HG02623 (cell line): ENCODE results near the gene WDR19.
A peak's percentile ranks its signal among the peaks of the same experiment; 100 is the strongest.
"Not testable (repeated sequence)": the region's sequence is repeated elsewhere in the genome, so short reads cannot be mapped to it uniquely, and the experiment has no call there.

Experiments used
- ATAC-seq: cut with Tn5 transposase; IDR thresholded peaks from one replicate; pipeline ENCODE4 v1.9.1; 2021; ENCODE audit warnings: moderate library complexity; ENCODE audit not compliant: unreplicated experiment

The WDR19 gene

GRCh38 chr4:39181905-39182638 is at the start of gene WDR19:
Gene WDR19 (plus strand): TSS chr4:39182529. CDS start chr4:39182558, 29 bp downstream.
- ATAC-seq, result peak; percentile 98

- no peak for ATAC-seq
Observed at GRCh38 chr4:39133623-39134022, 48.7 kb upstream of the WDR19 start.

GRCh38 chr4:39134683-39135306 is 47.5 kb upstream of the WDR19 start:
- no peak for ATAC-seq

- ATAC-seq, result not testable (repeated sequence)
Observed at GRCh38 chr4:39138227-39138626, 44.1 kb upstream of the WDR19 start.

- no peak for ATAC-seq
Observed at GRCh38 chr4:39146211-39146610, 36.1 kb upstream of the WDR19 start.

DNA sequence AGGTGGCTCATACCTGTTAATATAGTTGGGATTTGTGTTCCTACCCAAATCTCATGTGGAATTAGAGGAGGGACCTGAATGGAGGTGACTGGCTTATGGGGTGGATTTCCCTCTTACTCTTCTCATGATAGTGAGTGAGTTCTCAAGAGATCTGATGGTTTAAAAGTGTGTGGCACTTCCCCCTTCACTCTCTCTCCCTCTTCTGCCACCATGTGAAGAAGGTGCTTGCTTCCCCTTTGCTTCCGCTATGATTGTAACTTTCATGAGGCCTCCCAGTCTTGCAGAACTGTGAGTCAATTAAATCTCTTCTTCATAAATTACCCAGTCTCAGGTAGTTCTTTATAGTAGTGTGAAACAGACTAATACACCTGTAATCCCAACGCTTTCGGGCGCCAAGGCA is 28.3 kb upstream of the WDR19 start:
- ATAC-seq, result no peak

GRCh38 chr4:39157520-39157919 is 24.8 kb upstream of the WDR19 start:
- no peak for ATAC-seq

- no peak for ATAC-seq
Observed at GRCh38 chr4:39166177-39166576, 16.2 kb upstream of the WDR19 start.

GRCh38 chr4:39166669-39167068 is 15.7 kb upstream of the WDR19 start:
- no peak for ATAC-seq

DNA sequence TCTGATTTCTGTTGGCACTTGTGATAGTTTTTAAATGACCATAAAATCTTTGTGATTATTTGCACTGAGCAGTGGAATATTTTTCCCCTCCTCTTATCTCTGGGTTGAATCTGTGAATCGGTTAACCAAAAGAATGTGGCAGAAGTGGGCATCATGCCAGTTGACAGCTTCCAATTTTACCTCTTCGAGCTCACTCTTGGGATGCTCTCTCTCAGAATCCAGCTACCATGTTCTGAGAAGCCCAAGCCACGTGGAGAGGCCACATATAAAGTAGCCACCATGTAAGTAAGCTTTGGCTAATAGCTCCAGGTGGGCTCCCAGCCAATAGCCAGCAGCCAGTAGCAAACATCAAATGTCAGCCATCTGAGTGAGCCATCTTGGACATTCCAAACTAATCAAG is 12.9 kb upstream of the WDR19 start:
- no peak for ATAC-seq

GRCh38 chr4:39170301-39170700 is 12.0 kb upstream of the WDR19 start:
- no peak for ATAC-seq

DNA sequence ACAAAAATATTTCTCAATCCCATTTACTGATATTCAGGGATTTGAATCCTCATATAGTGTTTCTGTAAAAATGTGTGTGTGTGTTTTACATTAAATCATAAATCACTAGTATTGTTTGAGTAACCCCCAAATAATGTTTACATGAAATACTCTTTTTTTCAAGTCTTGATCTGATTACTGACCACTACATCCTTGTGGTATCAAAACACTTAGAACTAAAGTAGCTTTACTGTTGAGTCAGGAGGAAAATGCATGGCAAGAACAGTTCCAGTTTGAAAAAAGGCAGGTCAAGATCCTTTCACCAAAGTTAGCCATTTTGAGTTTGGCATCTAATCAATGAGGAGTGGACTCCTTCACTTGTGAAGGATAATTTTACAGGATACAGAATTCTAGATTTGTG is 3.6 kb upstream of the WDR19 start:
- ATAC-seq, result no peak

DNA sequence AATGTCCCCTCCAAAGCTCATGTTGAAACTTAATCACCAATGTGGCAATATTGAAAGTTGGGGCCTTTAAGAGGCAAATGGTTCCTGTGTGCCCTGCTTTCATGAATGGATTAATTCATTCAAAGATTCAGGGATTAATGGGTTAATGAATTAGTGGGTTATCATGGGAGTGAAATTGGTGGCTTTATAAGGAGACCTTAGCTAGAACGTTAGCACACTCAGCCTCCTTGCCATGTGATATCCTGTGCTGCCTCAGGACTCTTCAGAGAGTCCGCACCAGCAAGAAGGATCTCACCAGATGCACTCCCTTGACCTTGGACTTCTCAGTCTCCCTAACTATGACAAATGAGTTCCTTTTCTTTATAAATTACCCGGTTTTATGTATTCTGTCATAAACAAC is 2.6 kb upstream of the WDR19 start:
- no peak for ATAC-seq

GRCh38 chr4:39180629-39181028 is 1.7 kb upstream of the WDR19 start:
- not testable (repeated sequence) for ATAC-seq

GRCh38 chr4:39181520-39181904 is 817 bp upstream of the WDR19 start:
- ATAC-seq, result no peak

DNA sequence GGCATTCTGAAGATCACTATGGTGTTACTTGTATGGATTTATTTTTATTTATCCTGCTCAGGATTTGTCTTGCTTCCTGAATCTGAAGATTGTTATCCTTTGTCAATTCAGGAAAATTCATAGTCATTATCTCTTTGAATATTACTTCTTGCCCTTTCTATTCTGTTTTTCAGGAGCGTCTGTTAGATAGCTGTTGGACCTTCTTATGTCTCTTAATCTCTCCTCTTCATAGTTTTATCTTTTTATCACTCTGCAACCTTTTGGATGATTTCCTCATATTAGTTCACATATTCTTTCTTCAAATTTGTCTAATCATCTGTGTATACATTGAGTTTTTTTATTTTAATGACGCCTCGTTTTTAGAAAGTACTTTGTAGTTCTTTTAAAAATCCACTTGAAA is 19.6 kb downstream of the WDR19 start:
- no peak for ATAC-seq

DNA sequence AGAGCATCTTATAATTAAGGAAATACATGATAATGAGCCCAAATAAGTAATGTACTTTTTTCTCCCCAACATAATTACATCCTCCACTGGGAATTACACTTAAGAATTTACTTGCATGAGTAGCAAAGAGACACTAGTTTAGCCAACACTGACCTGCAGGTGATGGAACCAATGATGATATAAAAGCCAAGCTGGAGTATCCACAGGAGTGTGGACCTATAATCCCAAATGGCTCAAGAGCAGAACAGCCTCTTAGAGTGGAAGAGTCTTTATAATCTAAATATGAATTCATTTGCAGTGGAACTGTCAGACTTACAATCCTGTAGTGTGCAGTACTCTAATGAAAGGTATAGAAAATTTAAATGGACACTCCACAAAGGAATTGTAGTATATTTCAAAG is 22.2 kb downstream of the WDR19 start:
- no peak for ATAC-seq

DNA sequence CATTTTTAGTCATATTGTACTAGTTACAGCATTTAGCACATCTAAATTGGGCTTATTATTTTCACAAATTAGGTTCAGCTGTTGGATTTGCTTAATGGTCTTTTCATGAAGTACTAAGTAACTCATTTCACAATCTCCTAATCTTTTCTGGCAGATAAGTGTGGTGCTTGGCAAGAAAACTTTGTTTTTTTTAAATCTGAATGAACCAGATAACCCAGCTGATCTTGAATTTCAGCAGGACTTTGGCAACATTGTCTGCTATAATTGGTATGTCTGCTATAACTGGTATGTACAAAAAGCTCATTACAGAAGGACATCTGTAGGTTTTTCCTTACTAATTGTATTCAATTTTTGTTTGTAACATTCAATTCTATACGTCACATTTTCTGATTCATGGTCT is 22.7 kb downstream of the WDR19 start:
- no peak for ATAC-seq

- no peak for ATAC-seq
Observed at GRCh38 chr4:39205476-39205875, 23.1 kb downstream of the WDR19 start.

GRCh38 chr4:39227906-39228305 is 45.6 kb downstream of the WDR19 start:
- ATAC-seq, result no peak

GRCh38 chr4:39228377-39228776 is 46.0 kb downstream of the WDR19 start:
- no peak for ATAC-seq

DNA sequence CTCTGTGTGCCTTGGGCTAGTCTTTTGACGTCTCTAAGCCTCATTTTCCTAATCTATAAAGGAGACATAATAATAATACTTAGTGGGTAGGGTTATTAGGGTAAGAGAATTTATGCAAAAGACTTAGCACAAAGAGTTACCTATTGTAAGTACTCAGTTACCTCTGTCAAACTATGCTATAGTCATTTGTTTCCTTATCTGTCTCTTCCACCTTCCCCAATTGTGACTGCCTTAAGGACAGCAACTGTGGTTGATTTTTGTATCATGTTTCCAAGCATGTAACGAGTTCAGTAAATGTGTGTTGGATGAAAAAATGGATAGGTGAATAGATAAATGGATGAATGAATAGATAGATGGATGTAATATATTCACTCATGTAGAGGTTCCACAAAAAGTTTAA is 48.1 kb downstream of the WDR19 start:
- ATAC-seq, result no peak

DNA sequence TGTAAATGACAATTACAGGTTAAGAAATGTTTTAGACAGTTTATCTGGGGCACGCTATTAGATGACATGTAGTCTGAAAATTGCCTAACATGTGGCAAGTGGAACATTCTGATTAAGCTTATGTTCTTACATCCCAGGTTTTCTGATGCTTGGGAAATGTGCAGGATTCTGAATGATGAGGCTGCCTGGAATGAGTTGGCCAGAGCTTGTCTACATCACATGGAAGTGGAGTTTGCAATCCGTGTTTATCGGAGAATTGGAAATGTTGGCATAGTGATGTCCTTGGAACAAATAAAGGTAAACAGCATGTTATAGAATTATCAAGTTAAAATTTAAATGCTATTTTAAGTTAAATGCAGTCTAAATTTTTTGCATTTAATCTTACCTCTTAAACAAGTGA is 49.3 kb downstream of the WDR19 start:
- no peak for ATAC-seq
